Measurements from ENCODE around the gene KIF3C.
"Not testable (repeated sequence)": the region's sequence is repeated elsewhere in the genome, so short reads cannot be mapped to it uniquely, and the experiment has no call there.

Gene KIF3C

GRCh38 chr2:25999406-25999805 is 17.1 kb upstream of the KIF3C start:
- DNase-seq (ENCODE audit: low spot score) = not testable (repeated sequence)

- DNase-seq (ENCODE audit: low spot score) = not testable (repeated sequence)
Measured at GRCh38 chr2:25998816-25999383, 16.6 kb upstream of the KIF3C start.

- no peak for DNase-seq (ENCODE audit: low spot score)
Measured at GRCh38 chr2:25996844-25997243, 14.5 kb upstream of the KIF3C start.

- no peak for DNase-seq (ENCODE audit: low spot score)
Measured at GRCh38 chr2:25994509-25994908, 12.2 kb upstream of the KIF3C start.

- DNase-seq (ENCODE audit: low spot score) = no peak
Measured at GRCh38 chr2:25993049-25993448, 10.8 kb upstream of the KIF3C start.

- DNase-seq (ENCODE audit: low spot score) = no peak
Measured at GRCh38 chr2:25992556-25992955, 10.3 kb upstream of the KIF3C start.

- no peak for DNase-seq (ENCODE audit: low spot score)
Measured at GRCh38 chr2:25991965-25992364, 9.7 kb upstream of the KIF3C start.

- DNase-seq (ENCODE audit: low spot score) = no peak
Measured at GRCh38 chr2:25989154-25989553, 6.9 kb upstream of the KIF3C start.

GRCh38 chr2:25988134-25988533 is 5.8 kb upstream of the KIF3C start:
- no peak for DNase-seq (ENCODE audit: low spot score)

GRCh38 chr2:25983735-25984134 is 1.4 kb upstream of the KIF3C start:
- DNase-seq (ENCODE audit: low spot score) = no peak

GRCh38 chr2:25982968-25983280 is 627 bp upstream of the KIF3C start:
- no peak for DNase-seq (ENCODE audit: low spot score)

- DNase-seq (ENCODE audit: low spot score) = no peak
Measured at GRCh38 chr2:25981596-25982272, 563 bp downstream of the KIF3C start.

- DNase-seq (ENCODE audit: low spot score) = no peak
Measured at GRCh38 chr2:25980951-25981350, 1.3 kb downstream of the KIF3C start.

- DNase-seq (ENCODE audit: low spot score) = no peak
Measured at GRCh38 chr2:25980076-25980887, 2.0 kb downstream of the KIF3C start.

GRCh38 chr2:25979001-25979400 is 3.3 kb downstream of the KIF3C start:
- DNase-seq (ENCODE audit: low spot score) = no peak

GRCh38 chr2:25977768-25978167 is 4.5 kb downstream of the KIF3C start:
- DNase-seq (ENCODE audit: low spot score) = no peak

GRCh38 chr2:25976983-25977741 is 5.1 kb downstream of the KIF3C start:
- no peak for DNase-seq (ENCODE audit: low spot score)

- DNase-seq (ENCODE audit: low spot score) = no peak
Measured at GRCh38 chr2:25972049-25972823, 10.1 kb downstream of the KIF3C start.

- DNase-seq (ENCODE audit: low spot score) = no peak
Measured at GRCh38 chr2:25971596-25971995, 10.7 kb downstream of the KIF3C start.

GRCh38 chr2:25966531-25967270 is 15.6 kb downstream of the KIF3C start:
- no peak for DNase-seq (ENCODE audit: low spot score)

- no peak for DNase-seq (ENCODE audit: low spot score)
Measured at GRCh38 chr2:25964891-25965290, 17.4 kb downstream of the KIF3C start.

Measured in left forelimb (tissue), 1 donor.